Mammary epithelial cell (primary cell): ENCODE measurements around the gene PAX1.

Experiments used
- EZH2 ChIP-seq: IDR thresholded peaks from 2 replicates; pipeline ENCODE4 v1.6.1; 2012; ENCODE audit warnings: low read length, inconsistent platforms, borderline replicate concordance
- TF ChIP-seq, protein P1 (sequence below), 2 donors: IDR thresholded peaks in 1 of 2; conservative IDR thresholded peaks in 1 of 2; 2 replicates each; pipeline ENCODE4 v1.5.1; 2011 to 2012; ENCODE audit warnings: inconsistent platforms in 2 of 2, low read length in 2 of 2, mild to moderate bottlenecking in 2 of 2, control low read depth in 1 of 2, low read depth in 1 of 2; ENCODE audit not compliant: insufficient read depth in 1 of 2; ENCODE audit errors: extremely low read depth in 1 of 2

DNA sequence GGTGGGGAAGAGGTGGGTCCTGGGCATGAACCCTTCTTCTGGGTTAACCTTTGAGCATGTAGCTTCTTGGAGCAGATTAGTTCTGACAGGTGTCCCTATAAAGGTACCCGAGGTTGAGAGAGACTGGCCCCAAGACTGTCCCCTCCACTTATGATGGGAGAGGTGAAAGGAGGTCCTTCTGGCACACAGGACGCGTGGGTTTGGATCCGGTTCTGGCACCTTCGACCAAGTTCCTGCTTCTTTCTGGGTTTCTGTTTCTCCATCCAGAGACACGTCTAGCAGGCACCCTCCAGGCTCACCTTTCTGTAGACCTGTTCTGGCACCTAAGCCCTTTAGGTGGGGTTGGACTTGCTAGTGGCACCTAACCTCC is 4.1 kb downstream of the PAX1 start:
- TF ChIP-seq, protein P1, sequence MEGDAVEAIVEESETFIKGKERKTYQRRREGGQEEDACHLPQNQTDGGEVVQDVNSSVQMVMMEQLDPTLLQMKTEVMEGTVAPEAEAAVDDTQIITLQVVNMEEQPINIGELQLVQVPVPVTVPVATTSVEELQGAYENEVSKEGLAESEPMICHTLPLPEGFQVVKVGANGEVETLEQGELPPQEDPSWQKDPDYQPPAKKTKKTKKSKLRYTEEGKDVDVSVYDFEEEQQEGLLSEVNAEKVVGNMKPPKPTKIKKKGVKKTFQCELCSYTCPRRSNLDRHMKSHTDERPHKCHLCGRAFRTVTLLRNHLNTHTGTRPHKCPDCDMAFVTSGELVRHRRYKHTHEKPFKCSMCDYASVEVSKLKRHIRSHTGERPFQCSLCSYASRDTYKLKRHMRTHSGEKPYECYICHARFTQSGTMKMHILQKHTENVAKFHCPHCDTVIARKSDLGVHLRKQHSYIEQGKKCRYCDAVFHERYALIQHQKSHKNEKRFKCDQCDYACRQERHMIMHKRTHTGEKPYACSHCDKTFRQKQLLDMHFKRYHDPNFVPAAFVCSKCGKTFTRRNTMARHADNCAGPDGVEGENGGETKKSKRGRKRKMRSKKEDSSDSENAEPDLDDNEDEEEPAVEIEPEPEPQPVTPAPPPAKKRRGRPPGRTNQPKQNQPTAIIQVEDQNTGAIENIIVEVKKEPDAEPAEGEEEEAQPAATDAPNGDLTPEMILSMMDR (conservative IDR thresholded peaks at IDR 0.05 in 1 of 2, IDR thresholded peaks at IDR 0.05 in 1 of 2; ENCODE audit: extremely low read depth in 1 of 2, insufficient read depth in 1 of 2, low read depth in 1 of 2, low read length in 2 of 2), result no peak
- TF ChIP-seq EZH2, result no peak
